Pancreas (tissue), 10 donors: ENCODE data around the gene IFI27. TPM values are rescaled to one million over a fixed set of nuclear protein-coding genes. Genes with fewer than 3 reads are reported as not detected.

Experiments used
- ATAC-seq, 4 donors: fragments of 200-7000 bp; cut with Tn5 transposase; one replicate each; pipeline versions ENCODE4 v1.8.0 to v1.9.1; 2020; ENCODE audit warnings: mild to moderate bottlenecking in 4 of 4, moderate library complexity in 4 of 4
- DNase-seq, 6 donors: peaks; one replicate each; pipeline ENCODE4 v3.0.0-alpha.2; 2020
- FAIRE-seq: peaks from 2 replicates; lab custom pipeline; 2012; peaks lifted over from hg19 to GRCh38; lab: Jason Lieb, UNC
- H3K27ac ChIP-seq, 4 donors: fragments of 200-600 bp; sonication (generic); 1 replicate in 3 of 4; 2 replicates in 1 of 4; pipeline versions ENCODE4 v1.5.0 to v1.8.0; 2020
- H3K27me3 ChIP-seq, 4 donors: fragments of 200-600 bp; one replicate each; pipeline ENCODE4 v1.8.0; 2021
- H3K36me3 ChIP-seq, 3 donors: fragments of 200-600 bp; sonication (generic) in 1 of 3; one replicate each; pipeline versions ENCODE4 v1.5.0 to v1.8.0; 2020 to 2021
- H3K4me1 ChIP-seq, 3 donors: fragments of 200-600 bp; one replicate each; pipeline ENCODE4 v1.8.0; 2021
- H3K4me3 ChIP-seq, 4 donors: fragments of 200-600 bp; sonication (generic) in 2 of 4; one replicate each; pipeline versions ENCODE4 v1.5.0 to v1.8.0; 2020 to 2021
- H3K9me3 ChIP-seq, 4 donors: fragments of 200-600 bp; one replicate each; pipeline ENCODE4 v1.8.0; 2021
- WGBS, 2 donors: extraction: QIAGEN DNeasy Blood & Tissue Kit; methylation state at CpG; one replicate each; pipeline ENCODE4 v1.1.7; 2013; 5-methylcytosine and 5-hydroxymethylcytosine counted together
- intact Hi-C, 3 donors: fragments of 100-400 bp; cut with DNase I; formaldehyde crosslinking; loops; one replicate each; pipeline versions ENCODE4 v1.11.1 to v1.14.2; 2022
- polyA plus RNA-seq, 2 donors: library from polyadenylated mRNA; stranded (reverse); fragments of 200-250 nt; gene quantifications; one replicate each; pipeline ENCODE4 v1.2.3, GENCODE V29; 2013
- total RNA-seq, 6 donors: library from RNA; stranded (reverse); fragmentation: NEBNext Ultra II Directional in 4 of 6; extraction: Animal tissue kit (Norgen Biotek cat#: 25700) in 4 of 6; gene quantifications; one replicate each; pipeline versions ENCODE4 v1.2.1 to v1.2.4, GENCODE V29; 2021 to 2023
- TF ChIP-seq, protein P1 (sequence below), 4 donors: fragments of 200-600 bp; sonication (generic) in 3 of 4; IDR thresholded peaks; one replicate each; pipeline versions ENCODE4 v1.5.0 to v1.8.0; 2021; ENCODE audit warnings: antibody characterized with exemption in 4 of 4
- donor health status: healthy with polysubstance abuse.
- donor health status: DM: no; HTN: no; CAD: no; lungs with moderate emphysema.
- donor health status: DM: no; HTN: no; CAD: no.
- donor health status: control.
- donor health status: control.
- donor health status: Bipolar disorder and iron deficiency.
- donor health status: DM: yes; HTN: yes; CAD: no.
- donor health status: DM: no; HTN: no; CAD: no.
- donor health status: DM: no; HTN: no; CAD: no.
- donor health status: DM: yes; HTN: yes; CAD: no.

The IFI27 gene
- total and polyA plus RNA-seq, 8 donors, result 8.1 to 78.9 (median 15.1) TPM

DNA sequence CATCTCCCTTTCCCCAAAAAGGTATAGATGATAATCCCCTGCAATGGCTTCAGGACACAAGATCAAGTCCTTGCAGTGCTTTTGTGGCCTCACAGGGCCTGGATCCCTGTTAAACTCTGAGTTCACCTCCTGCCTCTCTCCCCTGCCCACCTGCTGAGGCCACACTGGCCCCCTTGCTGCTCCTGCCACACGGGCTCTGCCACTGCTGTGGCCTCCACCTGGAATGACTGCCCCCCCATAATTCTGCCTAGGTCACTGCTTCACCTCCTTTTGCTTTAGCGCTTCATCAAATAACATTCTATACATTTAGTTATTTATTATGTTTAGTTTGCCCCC, 653 bp upstream of the IFI27 start:
- no peak for DNase-seq
- 85 to 88% methylated on average over 2 of the region's 2 CpGs for WGBS, 2 donors

GRCh38 chr14:94111276-94112095, 950 bp downstream of the IFI27 start:
- FAIRE-seq (no peak), ATAC-seq (no peak), DNase-seq (no peak)
- Histone ChIP-seq H3K9me3 (no peaks in the 10 kb centered on the region), H3K4me3 (peak overlapping the region in 1 of 4 donors; percentile 14), H3K27me3 (no peaks in the 10 kb centered on the region), H3K36me3 (no peaks in the 10 kb centered on the region), H3K4me1 (no peaks in the 10 kb centered on the region), H3K27ac (no peak overlapping the region)
- intact Hi-C loops, result no loop called here
- TF ChIP-seq, protein P1, sequence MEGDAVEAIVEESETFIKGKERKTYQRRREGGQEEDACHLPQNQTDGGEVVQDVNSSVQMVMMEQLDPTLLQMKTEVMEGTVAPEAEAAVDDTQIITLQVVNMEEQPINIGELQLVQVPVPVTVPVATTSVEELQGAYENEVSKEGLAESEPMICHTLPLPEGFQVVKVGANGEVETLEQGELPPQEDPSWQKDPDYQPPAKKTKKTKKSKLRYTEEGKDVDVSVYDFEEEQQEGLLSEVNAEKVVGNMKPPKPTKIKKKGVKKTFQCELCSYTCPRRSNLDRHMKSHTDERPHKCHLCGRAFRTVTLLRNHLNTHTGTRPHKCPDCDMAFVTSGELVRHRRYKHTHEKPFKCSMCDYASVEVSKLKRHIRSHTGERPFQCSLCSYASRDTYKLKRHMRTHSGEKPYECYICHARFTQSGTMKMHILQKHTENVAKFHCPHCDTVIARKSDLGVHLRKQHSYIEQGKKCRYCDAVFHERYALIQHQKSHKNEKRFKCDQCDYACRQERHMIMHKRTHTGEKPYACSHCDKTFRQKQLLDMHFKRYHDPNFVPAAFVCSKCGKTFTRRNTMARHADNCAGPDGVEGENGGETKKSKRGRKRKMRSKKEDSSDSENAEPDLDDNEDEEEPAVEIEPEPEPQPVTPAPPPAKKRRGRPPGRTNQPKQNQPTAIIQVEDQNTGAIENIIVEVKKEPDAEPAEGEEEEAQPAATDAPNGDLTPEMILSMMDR (IDR thresholded peaks at IDR 0.05), result no peak
- WGBS, 2 donors, result 78 to 88% methylated on average over 18 to 20 of the region's 20 CpGs

More for the DNA sequence above, 653 bp upstream of the IFI27 start:
- H3K4me1 ChIP-seq, result no peaks in the 10 kb centered on the region
- no peak overlapping the region for H3K27ac ChIP-seq
- H3K36me3 ChIP-seq, result no peaks in the 10 kb centered on the region
- intact Hi-C loops, result no loop called here
- TF ChIP-seq, protein P1 (IDR thresholded peaks at IDR 0.05), result no peak
- no peaks in the 10 kb centered on the region for H3K27me3 ChIP-seq
- ATAC-seq, result no peak
- no peak for FAIRE-seq
- no peaks in the 10 kb centered on the region for H3K9me3 ChIP-seq
- no peak overlapping the region for H3K4me3 ChIP-seq

DNA sequence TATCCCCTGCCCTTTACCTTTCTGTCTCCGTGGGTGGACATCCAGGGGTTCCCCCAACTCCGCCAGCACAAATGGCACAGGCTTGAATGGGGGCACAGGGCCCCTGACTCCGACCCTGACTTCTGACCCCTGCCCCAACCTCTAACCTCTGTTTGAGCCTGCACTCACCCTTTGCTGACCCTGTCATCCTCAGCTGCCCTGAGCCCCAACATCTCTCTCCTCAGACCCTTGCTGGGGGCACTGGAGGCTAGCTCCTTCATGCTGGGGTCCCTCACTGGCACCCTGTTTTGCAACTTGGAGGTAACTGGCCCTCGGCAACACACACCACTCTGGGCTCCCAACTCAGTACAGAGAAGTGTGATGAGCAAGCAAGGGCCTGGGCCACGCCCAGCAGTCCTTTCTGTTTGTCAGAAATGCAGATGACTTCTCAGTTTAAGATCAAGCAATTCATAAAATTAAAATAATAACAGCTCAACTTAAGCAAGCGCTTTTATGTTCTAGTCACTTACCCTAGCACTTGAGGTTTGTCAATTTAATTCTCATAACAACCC, 2.1 kb downstream of the IFI27 start:
- intact Hi-C loops, result no loop called here
- Histone ChIP-seq H3K27ac (no peak overlapping the region), H3K4me3 (peak overlapping the region in 1 of 4 donors; percentile 14), H3K4me1 (no peaks in the 10 kb centered on the region), H3K9me3 (no peaks in the 10 kb centered on the region), H3K36me3 (no peaks in the 10 kb centered on the region), H3K27me3 (no peaks in the 10 kb centered on the region)
- ATAC-seq, result no peak
- TF ChIP-seq, protein P1 (IDR thresholded peaks at IDR 0.05), result no peak
- WGBS, 2 donors, result 77 to 81% methylated on average over 6 of the region's 6 CpGs
- FAIRE-seq, result no peak
- DNase-seq, result no peak

DNA sequence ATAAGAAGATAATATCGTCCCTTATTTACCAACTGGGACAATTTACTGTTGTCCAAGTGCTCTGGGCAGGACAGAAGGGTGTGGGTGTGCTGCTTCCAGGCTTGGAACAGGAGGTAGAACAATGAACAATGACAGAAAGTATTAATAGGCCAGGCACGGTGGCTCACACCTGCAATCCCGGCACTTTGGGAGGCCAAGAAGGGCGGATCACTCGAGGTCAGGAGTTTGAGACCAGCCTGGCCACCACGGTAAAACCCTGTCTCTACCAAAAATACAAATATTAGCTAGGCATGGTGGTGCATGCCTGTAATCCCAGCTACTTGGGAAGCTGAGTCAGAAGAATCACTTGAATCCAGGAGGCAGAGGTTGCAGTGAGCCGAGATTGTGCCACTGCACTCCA, 2.5 kb downstream of the IFI27 start:
- FAIRE-seq, result no peak
- Histone ChIP-seq H3K36me3 (no peaks in the 10 kb centered on the region), H3K27me3 (no peaks in the 10 kb centered on the region), H3K9me3 (no peaks in the 10 kb centered on the region), H3K4me3 (no peak overlapping the region), H3K27ac (no peak overlapping the region), H3K4me1 (no peaks in the 10 kb centered on the region)
- no peak for ATAC-seq
- WGBS, 2 donors, result 80 to 81% methylated on average over 7 of the region's 7 CpGs
- no peak for DNase-seq
- TF ChIP-seq, protein P1 (IDR thresholded peaks at IDR 0.05), result no peak
- intact Hi-C loops, result no loop called here

- Histone ChIP-seq H3K36me3 (no peaks in the 10 kb centered on the region), H3K4me1 (no peaks in the 10 kb centered on the region), H3K27me3 (no peaks in the 10 kb centered on the region), H3K4me3 (no peak overlapping the region), H3K27ac (no peak overlapping the region), H3K9me3 (no peaks in the 10 kb centered on the region)
- 41 to 50% methylated on average over 6 of the region's 6 CpGs for WGBS, 2 donors
- TF ChIP-seq, protein P1 (IDR thresholded peaks at IDR 0.05), result no peak
- FAIRE-seq (no peak), DNase-seq (peak in 3 of 6 donors; percentile 15 to 49 (median 36)), ATAC-seq (peak in 3 of 4 donors; percentile 34 to 67 (median 61))
- intact Hi-C loops, result no loop called here
These were observed 3.0 kb downstream of the IFI27 start for GRCh38 chr14:94113490-94113889.
